Measurements from ENCODE around the gene ABHD17A.

ABHD17A gene

GRCh38 chr19:1851654-1852580, 33.4 kb downstream of the ABHD17A start:
- DNase-seq: peak; percentile 57

GRCh38 chr19:1850809-1851653, 34.3 kb downstream of the ABHD17A start:
- no peak for DNase-seq

- no peak for DNase-seq
These were observed 35.4 kb downstream of the ABHD17A start for GRCh38 chr19:1849886-1850398.

GRCh38 chr19:1849132-1849474, 36.2 kb downstream of the ABHD17A start:
- no peak for DNase-seq

- DNase-seq: peak; percentile 86
These were observed 36.7 kb downstream of the ABHD17A start, which contains the start of gene REXO1 for GRCh38 chr19:1848399-1849131. REXO1 (minus strand) TSS chr19:1848483; CDS start chr19:1848358, 125 bp downstream.

- DNase-seq: no peak
These were observed 37.5 kb downstream of the ABHD17A start for GRCh38 chr19:1847684-1848398.

GRCh38 chr19:1847348-1847683, 38.0 kb downstream of the ABHD17A start:
- DNase-seq: no peak

GRCh38 chr19:1846517-1847204, 38.6 kb downstream of the ABHD17A start:
- no peak for DNase-seq

- no peak for DNase-seq
These were observed 39.7 kb downstream of the ABHD17A start for GRCh38 chr19:1845642-1846041.

- no peak for DNase-seq
These were observed 40.2 kb downstream of the ABHD17A start for GRCh38 chr19:1845125-1845515.

GRCh38 chr19:1844513-1845124, 40.7 kb downstream of the ABHD17A start:
- DNase-seq: no peak

GRCh38 chr19:1843646-1844394, 41.5 kb downstream of the ABHD17A start:
- no peak for DNase-seq

- no peak for DNase-seq
These were observed 42.2 kb downstream of the ABHD17A start for GRCh38 chr19:1843116-1843515.

- no peak for DNase-seq
These were observed 43.9 kb downstream of the ABHD17A start for GRCh38 chr19:1841209-1841924.

GRCh38 chr19:1840541-1841115, 44.7 kb downstream of the ABHD17A start:
- no peak for DNase-seq

GRCh38 chr19:1839658-1840540, 45.4 kb downstream of the ABHD17A start:
- DNase-seq: no peak

GRCh38 chr19:1837625-1838105, 47.6 kb downstream of the ABHD17A start:
- DNase-seq: no peak

GRCh38 chr19:1837222-1837565, 48.1 kb downstream of the ABHD17A start:
- no peak for DNase-seq

All from activated gamma-delta T cell (primary cell).